Activated CD8-positive, alpha-beta memory T cell treated with anti-CD3 and anti-CD28 coated beads, Interleukin-2, amount 50 U/mL, for 1 hour (primary cell): Measurements from ENCODE around the gene ZNF280B.
"Not testable (repeated sequence)": the region's sequence is repeated elsewhere in the genome, so short reads cannot be mapped to it uniquely, and the experiment has no call there.

Experiments
- DNase-seq: peaks from one replicate; pipeline ENCODE4 v3.0.0-alpha.2; 2020; ENCODE audit errors: extremely low read depth

Gene ZNF280B

GRCh38 chr22:22464541-22465054, 43.9 kb downstream of the ZNF280B start:
- DNase-seq: no peak

GRCh38 chr22:22463855-22464540, 44.5 kb downstream of the ZNF280B start:
- peak; percentile 1 for DNase-seq

GRCh38 chr22:22462813-22463567, 45.6 kb downstream of the ZNF280B start:
- DNase-seq: no peak

GRCh38 chr22:22461583-22461982, 47.0 kb downstream of the ZNF280B start:
- no peak for DNase-seq

GRCh38 chr22:22461111-22461510, 47.4 kb downstream of the ZNF280B start:
- no peak for DNase-seq

- DNase-seq: no peak
Observed at GRCh38 chr22:22460635-22461034, 47.9 kb downstream of the ZNF280B start.

GRCh38 chr22:22460060-22460459, 48.5 kb downstream of the ZNF280B start:
- DNase-seq: no peak

GRCh38 chr22:22458896-22459588, 49.5 kb downstream of the ZNF280B start:
- DNase-seq: no peak

GRCh38 chr22:22458387-22458786, 50.2 kb downstream of the ZNF280B start:
- DNase-seq: no peak

GRCh38 chr22:22454997-22455396, 53.5 kb downstream of the ZNF280B start:
- DNase-seq: no peak

- DNase-seq: no peak
Observed at GRCh38 chr22:22452996-22453686, 55.4 kb downstream of the ZNF280B start.

- DNase-seq: no peak
Observed at GRCh38 chr22:22452211-22452610, 56.3 kb downstream of the ZNF280B start.

- no peak for DNase-seq
Observed at GRCh38 chr22:22450343-22450839, 58.2 kb downstream of the ZNF280B start.

- DNase-seq: no peak
Observed at GRCh38 chr22:22449819-22450218, 58.7 kb downstream of the ZNF280B start.

GRCh38 chr22:22446517-22446916, 62.0 kb downstream of the ZNF280B start:
- DNase-seq: no peak

- not testable (repeated sequence) for DNase-seq
Observed at GRCh38 chr22:22444007-22444589, 64.4 kb downstream of the ZNF280B start.

- DNase-seq: no peak
Observed at GRCh38 chr22:22442928-22443709, 65.4 kb downstream of the ZNF280B start.

- not testable (repeated sequence) for DNase-seq
Observed at GRCh38 chr22:22441626-22442025, 66.9 kb downstream of the ZNF280B start.

- no peak for DNase-seq
Observed at GRCh38 chr22:22440188-22440587, 68.4 kb downstream of the ZNF280B start.
